D721Med (cell line): ENCODE data around the gene DNAJC2.

Source experiments
- DNase-seq: peaks from one replicate; pipeline ENCODE4 v3.0.0; 2011; ENCODE audit warnings: low spot score; ENCODE audit not compliant: insufficient read length
- FAIRE-seq: peaks from 2 replicates; lab custom pipeline; 2011; peaks lifted over from hg19 to GRCh38; lab: Jason Lieb, UNC
- CTCF ChIP-seq: IDR thresholded peaks from 2 replicates; pipeline ENCODE4 v1.5.1; 2012; ENCODE audit warnings: mild to moderate bottlenecking, control low read depth; ENCODE audit not compliant: insufficient read depth; ENCODE audit errors: missing control alignments

DNAJC2 gene

GRCh38 chr7:103344453-103345149, at the start of gene DNAJC2:
DNAJC2 (minus strand) TSS chr7:103344767; CDS start chr7:103344622, 145 bp downstream.
- DNase-seq (peak; percentile 63), FAIRE-seq (no peak)
- no peak for TF ChIP-seq CTCF

GRCh38 chr7:103391976-103392375, 47.4 kb upstream of the DNAJC2 start:
- DNase-seq (no peak), FAIRE-seq (no peak)
- no peak for TF ChIP-seq CTCF

DNA sequence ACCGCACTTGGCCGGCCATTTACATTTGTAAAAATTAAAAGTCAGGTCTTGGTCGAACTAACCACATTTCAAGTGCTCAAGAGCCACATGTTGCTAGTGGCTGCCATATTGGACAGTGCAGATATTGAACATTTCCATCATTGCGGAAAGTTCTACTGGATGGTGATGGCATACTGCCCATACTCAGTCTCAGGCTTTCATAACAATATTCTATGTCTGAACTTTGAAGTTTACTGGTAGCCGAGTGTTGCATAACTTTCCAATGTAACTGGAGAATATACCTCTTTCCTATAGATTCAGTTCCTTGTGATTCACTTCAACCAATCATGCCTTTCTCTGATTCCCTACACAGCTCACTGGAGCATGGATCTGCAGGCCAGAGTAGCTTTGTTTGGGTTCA, 46.6 kb upstream of the DNAJC2 start:
- no peak for TF ChIP-seq CTCF
- FAIRE-seq (no peak), DNase-seq (no peak)

DNA sequence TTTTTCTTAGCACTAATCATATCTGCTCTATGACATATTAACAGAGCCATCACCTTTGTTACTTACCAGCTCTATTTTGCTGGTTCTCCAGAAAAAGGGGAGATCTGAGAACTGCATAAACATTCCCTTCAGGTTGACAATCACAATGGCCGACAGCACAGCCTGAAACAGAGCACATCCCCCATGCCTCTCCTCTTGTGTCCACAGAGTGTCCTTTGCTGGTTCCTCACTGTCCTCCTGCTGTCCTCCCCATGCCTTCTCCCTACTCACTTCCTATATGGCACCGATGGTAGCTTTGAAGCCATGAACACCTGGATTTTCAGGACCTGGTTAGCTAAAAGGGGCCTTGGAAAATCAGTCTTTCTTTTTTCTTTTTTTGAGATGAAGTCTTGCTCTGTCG, 44.7 kb upstream of the DNAJC2 start:
- DNase-seq (no peak), FAIRE-seq (no peak)
- no peak for TF ChIP-seq CTCF

- no peak for TF ChIP-seq CTCF
- DNase-seq (no peak), FAIRE-seq (no peak)
Observed at GRCh38 chr7:103388469-103389140, 44.0 kb upstream of the DNAJC2 start.

DNA sequence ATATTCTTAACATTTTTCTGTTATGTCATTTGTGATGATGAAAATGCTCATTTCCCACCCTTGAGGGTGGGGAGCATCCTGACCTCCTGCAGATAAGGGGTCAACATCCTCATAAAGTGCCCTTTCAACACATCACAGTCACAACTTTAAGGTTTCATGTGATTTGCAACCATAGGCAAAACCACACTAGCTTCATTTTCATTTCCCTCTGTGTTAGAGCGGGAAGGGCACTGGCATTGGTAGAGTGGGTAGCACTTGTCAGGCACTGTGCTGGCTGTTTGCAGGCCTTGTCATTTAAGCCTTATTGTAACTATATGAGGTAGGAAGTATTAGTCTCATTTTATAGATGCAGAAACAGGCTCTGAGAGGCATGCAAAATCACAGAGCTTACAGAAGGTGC, 42.7 kb upstream of the DNAJC2 start:
- DNase-seq: no peak
- no peak for TF ChIP-seq CTCF
- no peak for FAIRE-seq

DNA sequence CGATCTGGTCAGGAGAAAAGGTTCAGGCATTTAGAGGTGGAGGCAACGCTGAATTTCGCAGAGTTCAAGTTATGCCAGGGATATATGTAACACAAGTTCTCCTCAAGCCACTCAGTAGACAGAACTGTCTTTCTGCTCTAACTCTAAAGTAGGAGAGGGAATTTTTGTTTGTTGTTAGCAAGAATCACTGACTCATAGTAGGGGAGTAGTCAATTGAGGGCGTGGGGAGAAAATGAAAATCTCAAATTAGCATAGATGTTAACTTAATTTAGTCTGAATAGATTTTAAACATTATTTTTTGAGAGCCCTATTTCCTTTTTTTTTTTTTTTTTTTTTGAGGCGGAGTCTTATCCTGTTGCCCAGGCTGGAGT, 37.5 kb upstream of the DNAJC2 start:
- no peak for TF ChIP-seq CTCF
- FAIRE-seq: no peak
- DNase-seq: no peak
